ENCODE measurements around the gene ALK.

DNA sequence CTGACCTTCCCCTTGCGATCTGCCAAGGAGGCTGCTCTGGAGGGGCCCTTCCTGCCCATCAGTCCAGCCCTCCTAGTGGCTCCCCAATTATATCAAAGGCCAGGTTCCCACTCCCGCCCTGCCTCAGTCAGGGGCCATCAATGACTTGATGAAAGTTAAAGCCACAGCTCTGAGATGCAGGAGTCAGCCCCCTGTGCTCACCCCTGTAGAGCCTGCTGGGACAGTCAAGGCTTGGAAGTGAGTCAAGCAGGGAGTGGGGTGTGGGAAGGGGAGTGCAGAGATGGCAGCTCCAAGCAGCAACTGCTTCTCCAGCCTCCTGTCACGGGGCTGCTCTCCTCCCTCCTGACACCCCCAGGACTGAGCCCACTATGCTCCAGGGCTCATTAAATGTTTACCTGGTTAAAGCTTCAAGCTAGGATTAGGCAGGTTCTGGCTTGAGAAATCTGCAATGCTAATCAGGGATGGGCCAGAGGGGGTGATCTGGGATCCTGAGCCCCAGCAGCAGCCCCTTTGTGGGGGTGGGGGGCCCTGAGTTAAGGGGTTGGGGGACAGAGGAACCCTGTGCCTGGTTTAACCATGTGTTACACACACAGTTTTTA lies 42.7 kb upstream of the ALK start:
- TF ChIP-seq POLR2A (IDR thresholded peaks at IDR 0.05): no peak
- TF ChIP-seq, protein P1, sequence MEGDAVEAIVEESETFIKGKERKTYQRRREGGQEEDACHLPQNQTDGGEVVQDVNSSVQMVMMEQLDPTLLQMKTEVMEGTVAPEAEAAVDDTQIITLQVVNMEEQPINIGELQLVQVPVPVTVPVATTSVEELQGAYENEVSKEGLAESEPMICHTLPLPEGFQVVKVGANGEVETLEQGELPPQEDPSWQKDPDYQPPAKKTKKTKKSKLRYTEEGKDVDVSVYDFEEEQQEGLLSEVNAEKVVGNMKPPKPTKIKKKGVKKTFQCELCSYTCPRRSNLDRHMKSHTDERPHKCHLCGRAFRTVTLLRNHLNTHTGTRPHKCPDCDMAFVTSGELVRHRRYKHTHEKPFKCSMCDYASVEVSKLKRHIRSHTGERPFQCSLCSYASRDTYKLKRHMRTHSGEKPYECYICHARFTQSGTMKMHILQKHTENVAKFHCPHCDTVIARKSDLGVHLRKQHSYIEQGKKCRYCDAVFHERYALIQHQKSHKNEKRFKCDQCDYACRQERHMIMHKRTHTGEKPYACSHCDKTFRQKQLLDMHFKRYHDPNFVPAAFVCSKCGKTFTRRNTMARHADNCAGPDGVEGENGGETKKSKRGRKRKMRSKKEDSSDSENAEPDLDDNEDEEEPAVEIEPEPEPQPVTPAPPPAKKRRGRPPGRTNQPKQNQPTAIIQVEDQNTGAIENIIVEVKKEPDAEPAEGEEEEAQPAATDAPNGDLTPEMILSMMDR (IDR thresholded peaks at IDR 0.05): no peak

All from thyroid gland (tissue), 4 donors.